Large intestine (tissue), 3 donors: ENCODE measurements around the gene NFATC1. TPM values are rescaled to one million over a fixed set of nuclear protein-coding genes. Genes with fewer than 3 reads are reported as not detected.

Experiments
- DNase-seq, 2 donors: peaks; one replicate each; pipeline versions ENCODE4 v3.0.0 to v3.0.0-alpha.2; 2013
- H3K27ac ChIP-seq: one replicate; pipeline ENCODE4 v1.5.1; 2013; ENCODE audit warnings: low read length
- H3K27me3 ChIP-seq: 2 replicates; pipeline ENCODE4 v1.6.1; 2013; ENCODE audit warnings: low read length; ENCODE audit not compliant: control insufficient read depth, insufficient read depth
- H3K36me3 ChIP-seq: 2 replicates; pipeline ENCODE4 v1.6.1; 2013; ENCODE audit warnings: low read length; ENCODE audit not compliant: control insufficient read depth, insufficient read depth
- H3K4me1 ChIP-seq: one replicate; pipeline ENCODE4 v1.6.1; 2013; ENCODE audit warnings: low read length; ENCODE audit not compliant: control insufficient read depth, insufficient read depth
- H3K4me3 ChIP-seq: one replicate; pipeline ENCODE4 v1.5.1; 2013; ENCODE audit warnings: low read length
- H3K9me3 ChIP-seq: one replicate; pipeline ENCODE4 v1.6.1; 2013; ENCODE audit warnings: mild to moderate bottlenecking, low read depth, low read length, moderate library complexity; ENCODE audit not compliant: control insufficient read depth
- WGBS: methylation state at CpG from one replicate; pipeline ENCODE4 v1.1.5; 2013; ENCODE audit warnings: low lambda C conversion rate; ENCODE audit not compliant: insufficient coverage; 5-methylcytosine and 5-hydroxymethylcytosine counted together
- polyA plus RNA-seq: library from polyadenylated mRNA; unstranded; fragments of 120-200 nt; gene quantifications from one replicate; pipeline ENCODE4 v1.2.1, GENCODE V29; 2013

NFATC1 gene
- polyA plus RNA-seq, 1 donor = 6.9 TPM

GRCh38 chr18:79413426-79413825, 17.7 kb downstream of the NFATC1 start:
- WGBS = no CpG with 5 or more reads among the region's 16 CpGs
- Histone ChIP-seq H3K36me3 (peaks cover 3% of the 10 kb centered on the region), H3K4me3 (no peak overlapping the region), H3K9me3 (peaks cover 13% of the 10 kb centered on the region), H3K4me1 (no peaks in the 10 kb centered on the region), H3K27me3 (peaks cover 3% of the 10 kb centered on the region), H3K27ac (no peak overlapping the region)
- DNase-seq = no peak

GRCh38 chr18:79413901-79414300, 18.2 kb downstream of the NFATC1 start:
- Histone ChIP-seq H3K36me3 (peaks cover 3% of the 10 kb centered on the region), H3K27ac (no peak overlapping the region), H3K4me3 (no peak overlapping the region), H3K4me1 (no peaks in the 10 kb centered on the region), H3K9me3 (peaks cover 13% of the 10 kb centered on the region), H3K27me3 (peaks cover 3% of the 10 kb centered on the region)
- no peak for DNase-seq
- no CpG with 5 or more reads among the region's 9 CpGs for WGBS

DNA sequence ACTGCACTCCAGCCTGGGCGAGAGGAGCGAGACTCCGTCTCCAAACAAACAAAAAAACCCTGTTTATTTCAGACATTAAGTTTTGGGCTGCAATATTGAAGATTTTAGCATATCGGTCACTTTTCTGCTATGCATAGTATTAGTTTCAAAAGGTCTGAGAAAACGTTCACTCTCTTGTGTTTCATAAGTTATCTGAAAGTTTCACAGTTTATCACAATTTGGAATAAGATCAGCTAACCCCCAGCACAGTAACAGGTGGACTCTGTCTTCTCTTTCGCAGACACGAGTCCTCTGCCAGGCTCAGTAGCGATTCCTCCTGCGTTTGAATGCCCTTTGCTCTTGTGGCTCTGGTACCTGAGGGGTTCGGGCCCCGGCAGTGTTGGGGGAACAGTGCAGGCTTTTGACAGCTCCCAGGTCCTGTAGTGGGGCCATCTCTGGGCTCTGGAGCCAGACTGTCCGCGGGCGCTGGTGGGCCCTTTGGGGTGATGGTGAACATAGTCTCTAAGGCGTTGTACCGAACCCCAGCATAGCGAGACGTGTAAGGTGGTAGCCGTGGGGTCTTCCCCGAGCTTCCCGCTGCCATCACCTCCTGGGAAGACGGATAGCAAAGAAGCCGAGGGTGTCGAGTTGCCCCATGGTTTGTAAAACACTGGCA, 20.4 kb downstream of the NFATC1 start:
- WGBS = 100% methylated on average over 1 of the region's 24 CpGs
- Histone ChIP-seq H3K4me1 (no peaks in the 10 kb centered on the region), H3K9me3 (peaks cover under 1% of the 10 kb centered on the region), H3K36me3 (peaks cover 3% of the 10 kb centered on the region), H3K27ac (no peak overlapping the region), H3K27me3 (peaks cover 3% of the 10 kb centered on the region), H3K4me3 (no peak overlapping the region)
- DNase-seq = no peak

GRCh38 chr18:79416677-79417052, 20.9 kb downstream of the NFATC1 start:
- Histone ChIP-seq H3K9me3 (no peaks in the 10 kb centered on the region), H3K27ac (no peak overlapping the region), H3K4me1 (no peaks in the 10 kb centered on the region), H3K27me3 (peaks cover 3% of the 10 kb centered on the region), H3K36me3 (peaks cover 3% of the 10 kb centered on the region), H3K4me3 (no peak overlapping the region)
- WGBS = no CpG with 5 or more reads among the region's 12 CpGs
- DNase-seq = no peak

GRCh38 chr18:79418236-79418635, 22.5 kb downstream of the NFATC1 start:
- no peaks in the 10 kb centered on the region for H3K9me3 ChIP-seq
- H3K27ac ChIP-seq = no peak overlapping the region
- no CpG with 5 or more reads among the region's 19 CpGs for WGBS
- H3K4me3 ChIP-seq = no peak overlapping the region
- peaks cover 3% of the 10 kb centered on the region for H3K36me3 ChIP-seq
- DNase-seq = no peak
- no peaks in the 10 kb centered on the region for H3K4me1 ChIP-seq
- H3K27me3 ChIP-seq = no peaks in the 10 kb centered on the region

GRCh38 chr18:79418642-79419041, 22.9 kb downstream of the NFATC1 start:
- H3K4me1 ChIP-seq = no peaks in the 10 kb centered on the region
- H3K9me3 ChIP-seq = no peaks in the 10 kb centered on the region
- peaks cover 2% of the 10 kb centered on the region for H3K36me3 ChIP-seq
- no peak overlapping the region for H3K4me3 ChIP-seq
- H3K27ac ChIP-seq = no peak overlapping the region
- H3K27me3 ChIP-seq = no peaks in the 10 kb centered on the region
- no peak for DNase-seq
- no CpG with 5 or more reads among the region's 11 CpGs for WGBS

DNA sequence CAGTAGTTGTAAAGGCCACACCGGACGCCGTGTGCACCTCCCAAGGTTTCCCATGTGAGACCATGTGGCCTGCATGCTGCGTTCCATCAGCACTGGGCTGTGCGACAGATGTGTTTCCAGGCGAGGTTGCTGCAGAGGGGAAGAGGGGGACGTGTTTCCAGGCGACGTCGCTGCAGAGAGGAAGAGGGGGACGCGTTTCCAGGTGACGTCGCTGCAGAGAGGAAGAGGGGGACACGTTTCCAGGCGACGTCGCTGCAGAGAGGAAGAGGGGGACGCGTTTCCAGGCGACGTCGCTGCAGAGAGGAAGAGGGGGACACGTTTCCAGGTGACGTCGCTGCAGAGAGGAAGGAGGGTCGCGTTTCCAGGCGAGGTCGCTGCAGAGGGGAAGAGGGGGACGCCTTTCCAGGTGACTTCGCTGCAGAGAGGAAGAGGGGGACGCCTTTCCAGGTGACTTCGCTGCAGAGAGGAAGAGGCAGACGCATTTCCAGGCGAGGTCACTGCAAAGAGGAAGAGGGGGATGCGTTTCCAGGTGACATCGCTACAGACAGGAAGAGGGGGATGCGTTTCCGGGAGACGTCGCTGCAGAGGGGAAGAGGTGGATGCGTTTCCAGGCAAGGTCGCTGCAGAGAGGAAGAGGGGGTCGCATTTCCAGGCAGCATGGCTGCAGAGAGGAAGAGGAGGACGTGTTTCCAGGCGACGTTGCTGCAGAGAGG, 24.5 kb downstream of the NFATC1 start:
- no peak overlapping the region for H3K27ac ChIP-seq
- no peak for DNase-seq
- H3K27me3 ChIP-seq = no peaks in the 10 kb centered on the region
- no CpG with 5 or more reads among the region's 48 CpGs for WGBS
- no peaks in the 10 kb centered on the region for H3K9me3 ChIP-seq
- H3K4me1 ChIP-seq = no peaks in the 10 kb centered on the region
- no peak overlapping the region for H3K4me3 ChIP-seq
- no peaks in the 10 kb centered on the region for H3K36me3 ChIP-seq

GRCh38 chr18:79421275-79421857, 25.6 kb downstream of the NFATC1 start:
- Histone ChIP-seq H3K4me3 (no peak overlapping the region), H3K9me3 (no peaks in the 10 kb centered on the region), H3K27me3 (no peaks in the 10 kb centered on the region), H3K36me3 (no peaks in the 10 kb centered on the region), H3K27ac (no peak overlapping the region), H3K4me1 (no peaks in the 10 kb centered on the region)
- DNase-seq = no peak
- WGBS = no CpG with 5 or more reads among the region's 26 CpGs

DNA sequence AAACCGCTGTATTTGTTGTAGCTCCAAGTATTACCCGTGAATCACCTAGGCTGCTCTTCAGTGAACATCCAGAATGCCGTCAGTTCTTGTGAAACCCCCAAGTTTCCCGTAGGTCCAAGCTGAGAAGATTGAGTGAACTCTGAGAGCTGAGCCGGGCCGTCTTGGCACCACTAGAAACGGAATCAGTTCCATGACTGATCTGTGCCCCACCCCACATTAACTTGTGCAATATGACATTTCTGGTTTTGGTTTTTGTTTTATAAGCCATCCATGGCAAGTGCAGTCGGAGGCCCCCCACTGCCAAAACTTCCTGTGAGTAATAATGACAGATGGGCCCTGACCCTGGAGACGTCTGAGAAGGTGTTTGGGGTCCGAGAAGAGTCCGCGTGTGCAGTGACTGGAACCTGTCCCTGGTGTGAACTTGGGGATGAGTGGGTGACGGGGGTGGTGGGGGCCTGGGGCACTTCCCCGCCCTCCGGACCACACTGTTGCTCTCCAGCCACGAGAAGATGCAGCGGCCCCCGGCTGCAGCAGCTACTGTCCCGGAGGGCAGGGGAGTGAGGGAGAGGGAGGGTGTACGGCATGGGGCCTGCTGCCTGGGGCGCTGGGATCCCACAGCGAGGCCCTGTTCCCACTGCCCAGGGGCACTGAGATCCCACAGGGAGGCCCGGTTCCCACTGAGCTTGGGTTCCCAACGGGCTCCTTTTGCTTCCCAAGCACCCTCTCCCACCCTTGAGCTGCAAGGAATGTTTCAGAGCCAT, 26.5 kb downstream of the NFATC1 start:
- H3K36me3 ChIP-seq = no peaks in the 10 kb centered on the region
- H3K4me1 ChIP-seq = no peaks in the 10 kb centered on the region
- no CpG with 5 or more reads among the region's 24 CpGs for WGBS
- H3K4me3 ChIP-seq = no peak overlapping the region
- DNase-seq = no peak
- no peaks in the 10 kb centered on the region for H3K9me3 ChIP-seq
- H3K27ac ChIP-seq = no peak overlapping the region
- no peaks in the 10 kb centered on the region for H3K27me3 ChIP-seq

GRCh38 chr18:79422783-79423165, 27.0 kb downstream of the NFATC1 start:
- H3K4me3 ChIP-seq = no peak overlapping the region
- no peaks in the 10 kb centered on the region for H3K27me3 ChIP-seq
- no peaks in the 10 kb centered on the region for H3K4me1 ChIP-seq
- no peaks in the 10 kb centered on the region for H3K9me3 ChIP-seq
- no CpG with 5 or more reads among the region's 12 CpGs for WGBS
- no peak for DNase-seq
- no peak overlapping the region for H3K27ac ChIP-seq
- H3K36me3 ChIP-seq = no peaks in the 10 kb centered on the region
